Spleen (tissue), 11 donors: ENCODE measurements around the gene ZNF547. TPM values are rescaled to one million over a fixed set of nuclear protein-coding genes. Genes with fewer than 3 reads are reported as not detected.
A peak's percentile ranks its signal among the peaks of the same experiment; 100 is the strongest.

Experiments
- DNase-seq: peaks from one replicate; pipeline ENCODE4 v3.0.0-alpha.2; 2020
- H3K27ac ChIP-seq, 8 donors: fragments of 200-600 bp; sonication (generic) in 7 of 8; 1 replicate in 4 of 8; 2 replicates in 4 of 8; pipeline versions ENCODE4 v1.5.0 to v1.8.0; 2016 to 2021; ENCODE audit warnings: inconsistent platforms in 4 of 8, mild to moderate bottlenecking in 4 of 8, moderate library complexity in 1 of 8
- H3K27me3 ChIP-seq, 7 donors: fragments of 200-600 bp; sonication (generic) in 6 of 7; replicated peaks in 1 of 7; 1 replicate in 4 of 7; 2 replicates in 3 of 7; pipeline versions ENCODE4 v1.5.0 to v1.8.0; 2016 to 2021; ENCODE audit warnings: inconsistent platforms in 3 of 7, mild to moderate bottlenecking in 1 of 7
- H3K36me3 ChIP-seq, 6 donors: fragments of 200-600 bp; sonication (generic) in 5 of 6; 1 replicate in 4 of 6; 2 replicates in 2 of 6; pipeline versions ENCODE4 v1.5.0 to v1.8.0; 2016 to 2021; ENCODE audit warnings: inconsistent platforms in 2 of 6
- H3K4me1 ChIP-seq, 6 donors: fragments of 200-600 bp; sonication (generic) in 5 of 6; 1 replicate in 3 of 6; 2 replicates in 3 of 6; pipeline versions ENCODE4 v1.5.0 to v1.8.0; 2016 to 2021; ENCODE audit warnings: inconsistent platforms in 3 of 6
- H3K4me3 ChIP-seq, 8 donors: fragments of 200-600 bp; sonication (generic) in 7 of 8; 1 replicate in 4 of 8; 2 replicates in 4 of 8; pipeline versions ENCODE4 v1.5.0 to v1.8.0; 2016 to 2021; ENCODE audit warnings: inconsistent platforms in 4 of 8, mild to moderate bottlenecking in 4 of 8, moderate library complexity in 2 of 8
- H3K9me3 ChIP-seq, 8 donors: fragments of 200-600 bp; sonication (generic) in 7 of 8; 1 replicate in 4 of 8; 2 replicates in 4 of 8; pipeline versions ENCODE4 v1.5.0 to v1.8.0; 2016 to 2021; ENCODE audit warnings: inconsistent platforms in 4 of 8
- CTCF ChIP-seq, 11 experiments: fragments of 200-600 bp in 7 of 11; fragments of 450-650 bp in 4 of 11; sonication (generic) in 4 of 11; IDR thresholded peaks in 8 of 11; conservative IDR thresholded peaks in 3 of 11; 1 replicate in 7 of 11; 2 replicates in 4 of 11; pipeline versions ENCODE4 v1.4.0 to v1.8.0; 2016 to 2021; ENCODE audit warnings: antibody characterized with exemption in 11 of 11, inconsistent platforms in 4 of 11, mild to moderate bottlenecking in 1 of 11
- POLR2A ChIP-seq, 3 donors: fragments of 450-650 bp; IDR thresholded peaks; one replicate each; pipeline ENCODE4 v1.5.1; 2017; ENCODE audit warnings: antibody characterized with exemption in 3 of 3, mild to moderate bottlenecking in 1 of 3
- POLR2AphosphoS5 ChIP-seq, 3 donors: sonication (generic); formaldehyde crosslinking; IDR thresholded peaks; one replicate each; pipeline ENCODE4 v1.5.1; 2017; ENCODE audit warnings: antibody characterized with exemption in 3 of 3
- WGBS, 5 donors: extraction: QIAGEN DNeasy Blood & Tissue Kit in 3 of 5; methylation state at CpG; one replicate each; pipeline versions ENCODE4 v1.1.5 to v1.1.7; 2013 to 2018; 5-methylcytosine and 5-hydroxymethylcytosine counted together
- intact Hi-C: fragments of 100-400 bp; cut with DNase I; formaldehyde crosslinking; loops from one replicate; pipeline ENCODE4 v1.15.0; 2023; ENCODE audit warnings: low total_unique reads
- polyA plus RNA-seq, 3 donors: library from polyadenylated mRNA; stranded (reverse); fragments of 200-250 nt; gene quantifications; one replicate each; pipeline ENCODE4 v1.2.1, GENCODE V29; 2013
- total RNA-seq, 7 donors: library from RNA; depleted of rRNA in 3 of 7; stranded (reverse); fragments of >200 nt in 3 of 7; fragmentation: NEBNext Ultra II Directional in 4 of 7; extraction: Animal tissue kit (Norgen Biotek cat#: 25700) in 4 of 7; gene quantifications; one replicate each; pipeline versions ENCODE4 v1.1.0 to v1.2.1, GENCODE V29; 2016 to 2021
- donor health status: healthy with polysubstance abuse.
- donor health status: DM: no; HTN: no; CAD: no; lungs with moderate emphysema.
- donor health status: DM: no; HTN: no; CAD: no.
- donor health status: Bipolar disorder and iron deficiency.
- donor health status: healthy.
- donor health status: DM: no; HTN: no; CAD: no.
- donor health status: DM: yes; HTN: yes; CAD: no.

Gene ZNF547
- total and polyA plus RNA-seq, 10 donors: 2.3 to 8.8 (median 4.1) TPM

- intact Hi-C loops: no loop called here
- Histone ChIP-seq H3K27me3 (no peaks in the 10 kb centered on the region), H3K4me3 (peak within 1 kb of the TSS; percentile 55 to 85 (median 74)), H3K27ac (peak within 1 kb of the TSS; percentile 82 to 94 (median 90)), H3K9me3 (peaks cover 0 to 12% (median 0%) of the 10 kb centered on the region in 8 donors), H3K4me1 (peaks cover 6 to 43% (median 21%) of the 10 kb centered on the region in 6 donors), H3K36me3 (peaks cover 0 to 24% (median 9%) of the 10 kb centered on the region in 6 donors)
- TF ChIP-seq POLR2A (IDR thresholded peaks at IDR 0.05) (peak in 1 of 3 donors; percentile 29), CTCF (IDR thresholded peaks at IDR 0.05 in 8 of 11, conservative IDR thresholded peaks at IDR 0.05 in 3 of 11) (peak in 8 of 11 experiments; percentile 12 to 57 (median 42)), POLR2AphosphoS5 (IDR thresholded peaks at IDR 0.05) (peak; percentile 89 to 93 (median 92))
- peak; percentile 97 for DNase-seq
- 0 to 1% (median 1%) methylated on average over 24 to 50 of the region's 50 CpGs for WGBS, 5 donors
Observed at GRCh38 chr19:57389730-57390598, 26.6 kb downstream of the ZNF547 start, which contains the start of gene ZNF548. TSS of gene ZNF548 (plus strand) at chr19:57389854. CDS start at chr19:57390100, 246 bp downstream.

GRCh38 chr19:57395710-57396109 is 32.4 kb downstream of the ZNF547 start:
- 83 to 95% (median 91%) methylated on average over 5 of the region's 5 CpGs for WGBS, 5 donors
- TF ChIP-seq POLR2AphosphoS5 (IDR thresholded peaks at IDR 0.05): no peak
- no peak for TF ChIP-seq CTCF (IDR thresholded peaks at IDR 0.05 in 8 of 11, conservative IDR thresholded peaks at IDR 0.05 in 3 of 11)
- no peak for TF ChIP-seq POLR2A (IDR thresholded peaks at IDR 0.05)
- Histone ChIP-seq H3K27me3 (no peaks in the 10 kb centered on the region), H3K4me3 (no peak overlapping the region), H3K27ac (no peak overlapping the region), H3K9me3 (peaks cover 0 to 56% (median 43%) of the 10 kb centered on the region in 8 donors), H3K4me1 (peaks cover 0 to 27% (median 9%) of the 10 kb centered on the region in 6 donors), H3K36me3 (peaks cover 8 to 81% (median 56%) of the 10 kb centered on the region in 6 donors)
- intact Hi-C loops: no loop called here
- no peak for DNase-seq

GRCh38 chr19:57398868-57399267 is 35.5 kb downstream of the ZNF547 start:
- H3K27ac ChIP-seq: no peak overlapping the region
- peaks cover 0 to 2% (median 0%) of the 10 kb centered on the region in 6 donors for H3K4me1 ChIP-seq
- intact Hi-C loops: no loop called here
- peaks cover 8 to 88% (median 55%) of the 10 kb centered on the region in 6 donors for H3K36me3 ChIP-seq
- no peaks in the 10 kb centered on the region for H3K27me3 ChIP-seq
- H3K4me3 ChIP-seq: no peak overlapping the region
- WGBS, 5 donors: 94 to 98% (median 97%) methylated on average over 5 of the region's 5 CpGs
- H3K9me3 ChIP-seq: peaks cover 0 to 81% (median 69%) of the 10 kb centered on the region in 8 donors
- TF ChIP-seq POLR2AphosphoS5 (IDR thresholded peaks at IDR 0.05) (no peak), POLR2A (IDR thresholded peaks at IDR 0.05) (no peak), CTCF (IDR thresholded peaks at IDR 0.05 in 8 of 11, conservative IDR thresholded peaks at IDR 0.05 in 3 of 11) (no peak)
- no peak for DNase-seq
